K562 (cell line): ENCODE results near the gene POLE2. TPM values are rescaled to one million over a fixed set of nuclear protein-coding genes. Genes with fewer than 3 reads are reported as not detected.

Experiments used
- ATF4 ChIP-seq: fragments of 450-650 bp; formaldehyde crosslinking; IDR thresholded peaks from 2 replicates; pipeline ENCODE4 v1.4.0; 2022; ENCODE audit warnings: mild to moderate bottlenecking, moderate library complexity
- BACH1 ChIP-seq: fragments of 200-800 bp; sonication (Bioruptor generic); IDR thresholded peaks from 2 replicates; pipeline ENCODE4 v1.6.1; 2016; ENCODE audit warnings: missing genetic modification characterization, missing compliant biosample characterization
- CHCHD3 ChIP-seq: fragments of 250-450 bp; sonication (Bioruptor Pico); IDR thresholded peaks from 2 replicates; pipeline ENCODE4 v2.1.2; 2022; ENCODE audit warnings: mild to moderate bottlenecking
- CHD2 ChIP-seq: IDR thresholded peaks from 2 replicates; pipeline ENCODE4 v1.6.1; 2011; ENCODE audit warnings: low read depth, low read length
- E2F8 ChIP-seq: fragments of 450-650 bp; IDR thresholded peaks from 2 replicates; pipeline ENCODE4 v1.7.1; 2018; ENCODE audit warnings: mild to moderate bottlenecking, low read depth; ENCODE audit not compliant: partially characterized antibody
- GATA2 ChIP-seq: sonication (generic); formaldehyde crosslinking; IDR thresholded peaks from 2 replicates; pipeline ENCODE4 v1.4.0; 2020; ENCODE audit warnings: mild to moderate bottlenecking, missing genetic modification reagents
- HMG20B ChIP-seq: fragments of 250-450 bp; sonication (Bioruptor Pico); IDR thresholded peaks from 2 replicates; pipeline ENCODE4 v1.5.0; 2021; ENCODE audit warnings: mild to moderate bottlenecking
- ILK ChIP-seq: fragments of 450-650 bp; IDR thresholded peaks from 2 replicates; pipeline ENCODE4 v1.6.1; 2016; ENCODE audit warnings: missing genetic modification characterization, low read depth, mild to moderate bottlenecking, missing compliant biosample characterization, moderate library complexity, borderline replicate concordance
- RAD51 ChIP-seq: fragments of 450-650 bp; IDR thresholded peaks from 2 replicates; pipeline ENCODE4 v1.7.1; 2016; ENCODE audit warnings: low read depth, mild to moderate bottlenecking, borderline replicate concordance
- RERE ChIP-seq: sonication (generic); formaldehyde crosslinking; IDR thresholded peaks from 2 replicates; pipeline ENCODE4 v1.8.0; 2023; ENCODE audit warnings: missing genetic modification reagents, mild to moderate bottlenecking, borderline replicate concordance
- SMARCA5 ChIP-seq: fragments of 450-650 bp; IDR thresholded peaks from 2 replicates; pipeline ENCODE4 v1.6.1; 2016
- SOX6 ChIP-seq: fragments of 450-650 bp; IDR thresholded peaks from 2 replicates; pipeline ENCODE4 v1.6.1; 2014; ENCODE audit warnings: mild to moderate bottlenecking
- ZNF717 ChIP-seq: fragments of 250-450 bp; sonication (Bioruptor Pico); IDR thresholded peaks from 2 replicates; pipeline ENCODE4 v1.5.0; 2021
- polyA plus RNA-seq, 8 experiments: library from polyadenylated mRNA; depleted of rRNA in 4 of 8; stranded (reverse) in 5 of 8; unstranded in 3 of 8; fragments of >200 nt; fragmentation: Nextera tagmentation in 2 of 8; fragmentation: Illumina TruSeq in 1 of 8; extraction: Ambion mirVana in 2 of 8; extraction: Trizol in 1 of 8; gene quantifications; 2 replicates each; pipeline versions ENCODE4 v1.2.1 to v1.2.3, GENCODE V29; 2011 to 2014; ENCODE audit warnings: inconsistent platforms in 1 of 8, missing spikeins in 1 of 8
- total RNA-seq, 7 experiments: library from RNA; depleted of rRNA in 6 of 7; stranded (reverse); fragments of >200 nt in 6 of 7; fragmentation: Illumina TruSeq in 2 of 7; extraction: Trizol in 2 of 7; gene quantifications; 2 replicates each; pipeline versions ENCODE4 v1.2.1 to v1.2.3, GENCODE V29; 2011 to 2021; ENCODE audit warnings: low replicate concordance in 1 of 7
- TF ChIP-seq, protein P1 (sequence below), 2 experiments: fragments of 450-650 bp; IDR thresholded peaks; 2 replicates each; pipeline ENCODE4 v1.6.1; 2016

Gene POLE2
- total and polyA plus RNA-seq, 9 of the 15 experiments (the other 6 are each of a cell fraction or from before 2014, with no cell fraction given), result 30.7 to 78.4 (median 55.4) TPM

- TF ChIP-seq E2F8 (peak; percentile 81), SMARCA5 (no peak), GATA2 (no peak), ILK (tag) (no peak), SOX6 (no peak), CHCHD3 (CRISPR knock-in tag) (no peak), CHD2 (no peak), BACH1 (tag) (no peak), RAD51 (no peak), ZNF717 (CRISPR knock-in tag) (no peak), RERE (CRISPR knock-in tag) (no peak), ATF4 (no peak), HMG20B (CRISPR knock-in tag) (no peak)
- TF ChIP-seq, protein P1, sequence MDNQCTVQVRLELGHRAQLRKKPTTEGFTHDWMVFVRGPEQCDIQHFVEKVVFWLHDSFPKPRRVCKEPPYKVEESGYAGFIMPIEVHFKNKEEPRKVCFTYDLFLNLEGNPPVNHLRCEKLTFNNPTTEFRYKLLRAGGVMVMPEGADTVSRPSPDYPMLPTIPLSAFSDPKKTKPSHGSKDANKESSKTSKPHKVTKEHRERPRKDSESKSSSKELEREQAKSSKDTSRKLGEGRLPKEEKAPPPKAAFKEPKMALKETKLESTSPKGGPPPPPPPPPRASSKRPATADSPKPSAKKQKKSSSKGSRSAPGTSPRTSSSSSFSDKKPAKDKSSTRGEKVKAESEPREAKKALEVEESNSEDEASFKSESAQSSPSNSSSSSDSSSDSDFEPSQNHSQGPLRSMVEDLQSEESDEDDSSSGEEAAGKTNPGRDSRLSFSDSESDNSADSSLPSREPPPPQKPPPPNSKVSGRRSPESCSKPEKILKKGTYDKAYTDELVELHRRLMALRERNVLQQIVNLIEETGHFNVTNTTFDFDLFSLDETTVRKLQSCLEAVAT (IDR thresholded peaks at IDR 0.05), result peak in 1 of 2 experiments; percentile 35; a peak in 1 of 4 replicates
Measured at GRCh38 chr14:49687942-49688700, at the start of gene POLE2 (continued).
